Thyroid gland (tissue), 4 donors: ENCODE data around the gene ESRP2. TPM values are rescaled to one million over a fixed set of nuclear protein-coding genes. Genes with fewer than 3 reads are reported as not detected.

Source experiments
- DNase-seq, 2 donors: peaks; one replicate each; pipeline ENCODE4 v3.0.0-alpha.2; 2019
- H3K27ac ChIP-seq, 3 donors: fragments of 200-600 bp; sonication (generic); 1 replicate in 2 of 3; 2 replicates in 1 of 3; pipeline ENCODE4 v1.5.1; 2016 to 2019; ENCODE audit warnings: mild to moderate bottlenecking in 1 of 3, moderate library complexity in 1 of 3
- H3K27me3 ChIP-seq: fragments of 200-600 bp; sonication (generic); one replicate; pipeline ENCODE4 v1.5.1; 2019
- H3K36me3 ChIP-seq, 2 donors: fragments of 200-600 bp; sonication (generic); one replicate each; pipeline ENCODE4 v1.5.1; 2016 to 2019
- H3K4me1 ChIP-seq, 2 donors: fragments of 200-600 bp; sonication (generic); one replicate each; pipeline ENCODE4 v1.5.1; 2017 to 2019
- H3K4me3 ChIP-seq, 3 donors: fragments of 200-600 bp; sonication (generic); replicated peaks in 1 of 3; 1 replicate in 2 of 3; 2 replicates in 1 of 3; pipeline ENCODE4 v1.5.1; 2016; ENCODE audit warnings: mild to moderate bottlenecking in 1 of 3
- H3K9me3 ChIP-seq: fragments of 200-600 bp; sonication (generic); one replicate; pipeline ENCODE4 v1.5.1; 2017
- POLR2A ChIP-seq, 2 donors: fragments of 450-650 bp; IDR thresholded peaks; one replicate each; pipeline ENCODE4 v1.6.1; 2017; ENCODE audit warnings: antibody characterized with exemption in 2 of 2, mild to moderate bottlenecking in 2 of 2, moderate library complexity in 1 of 2
- WGBS, 2 donors: methylation state at CpG; one replicate each; pipeline ENCODE4 v1.1.5; 2017; 5-methylcytosine and 5-hydroxymethylcytosine counted together
- intact Hi-C: fragments of 100-400 bp; cut with DNase I; formaldehyde crosslinking; loops from one replicate; pipeline ENCODE4 v1.15.1; 2023
- total RNA-seq, 4 donors: library from RNA; depleted of rRNA; stranded (reverse); fragments of >200 nt; gene quantifications; one replicate each; pipeline ENCODE4 v1.2.3, GENCODE V29; 2016
- TF ChIP-seq, protein P1 (sequence below), 6 experiments: fragments of 200-600 bp in 3 of 6; fragments of 450-650 bp in 3 of 6; sonication (generic) in 3 of 6; IDR thresholded peaks; one replicate each; pipeline ENCODE4 v1.5.1; 2016 to 2019; ENCODE audit warnings: antibody characterized with exemption in 6 of 6, mild to moderate bottlenecking in 2 of 6, inconsistent platforms in 1 of 6, moderate library complexity in 1 of 6

ESRP2 gene
- total RNA-seq, 4 donors from 2014 or later: 42.9 to 86.9 (median 50.5) TPM

DNA sequence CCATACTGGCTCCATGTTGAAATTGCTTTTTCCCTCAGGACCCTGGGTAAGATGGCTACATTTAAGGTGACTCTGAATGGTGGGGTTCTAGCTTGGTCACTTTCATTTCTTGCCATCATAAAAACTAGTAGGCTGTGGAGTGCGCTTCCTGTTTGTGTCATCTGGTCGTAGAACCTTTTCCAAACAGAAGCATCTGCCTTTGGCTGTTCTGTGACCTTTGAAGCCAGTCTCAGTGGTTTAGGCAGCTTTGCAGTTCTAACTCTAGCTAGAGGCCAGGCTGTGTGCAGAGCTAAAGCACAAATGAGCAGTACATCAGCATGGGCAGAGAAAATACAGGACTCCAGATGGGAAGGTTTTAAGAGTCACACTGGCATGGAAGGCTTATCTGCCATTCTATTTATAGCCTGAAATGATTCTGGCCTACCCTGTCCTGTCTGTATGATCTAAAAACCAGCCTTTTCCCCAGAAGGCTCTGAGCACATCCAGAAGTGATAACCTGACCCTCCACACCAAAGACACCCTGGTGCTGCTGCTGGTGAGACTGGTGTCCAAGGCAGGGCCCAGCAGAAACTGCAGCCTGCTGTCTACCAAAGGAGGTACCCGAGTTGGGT is 8.6 kb downstream of the ESRP2 start:
- DNase-seq: no peak
- H3K27me3 ChIP-seq: no peaks in the 10 kb centered on the region
- peaks cover 26 to 31% of the 10 kb centered on the region in 2 donors for H3K36me3 ChIP-seq
- H3K4me3 ChIP-seq: no peak overlapping the region
- intact Hi-C loops: no loop called here
- H3K9me3 ChIP-seq: no peaks in the 10 kb centered on the region
- TF ChIP-seq, protein P1, sequence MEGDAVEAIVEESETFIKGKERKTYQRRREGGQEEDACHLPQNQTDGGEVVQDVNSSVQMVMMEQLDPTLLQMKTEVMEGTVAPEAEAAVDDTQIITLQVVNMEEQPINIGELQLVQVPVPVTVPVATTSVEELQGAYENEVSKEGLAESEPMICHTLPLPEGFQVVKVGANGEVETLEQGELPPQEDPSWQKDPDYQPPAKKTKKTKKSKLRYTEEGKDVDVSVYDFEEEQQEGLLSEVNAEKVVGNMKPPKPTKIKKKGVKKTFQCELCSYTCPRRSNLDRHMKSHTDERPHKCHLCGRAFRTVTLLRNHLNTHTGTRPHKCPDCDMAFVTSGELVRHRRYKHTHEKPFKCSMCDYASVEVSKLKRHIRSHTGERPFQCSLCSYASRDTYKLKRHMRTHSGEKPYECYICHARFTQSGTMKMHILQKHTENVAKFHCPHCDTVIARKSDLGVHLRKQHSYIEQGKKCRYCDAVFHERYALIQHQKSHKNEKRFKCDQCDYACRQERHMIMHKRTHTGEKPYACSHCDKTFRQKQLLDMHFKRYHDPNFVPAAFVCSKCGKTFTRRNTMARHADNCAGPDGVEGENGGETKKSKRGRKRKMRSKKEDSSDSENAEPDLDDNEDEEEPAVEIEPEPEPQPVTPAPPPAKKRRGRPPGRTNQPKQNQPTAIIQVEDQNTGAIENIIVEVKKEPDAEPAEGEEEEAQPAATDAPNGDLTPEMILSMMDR (IDR thresholded peaks at IDR 0.05): no peak
- TF ChIP-seq POLR2A (IDR thresholded peaks at IDR 0.05): no peak
- peak overlapping the region; percentile 13 to 34 (median 28) for H3K27ac ChIP-seq
- H3K4me1 ChIP-seq: peaks cover 9 to 14% of the 10 kb centered on the region in 2 donors
- 64 to 71% methylated on average over 3 of the region's 3 CpGs for WGBS, 2 donors

DNA sequence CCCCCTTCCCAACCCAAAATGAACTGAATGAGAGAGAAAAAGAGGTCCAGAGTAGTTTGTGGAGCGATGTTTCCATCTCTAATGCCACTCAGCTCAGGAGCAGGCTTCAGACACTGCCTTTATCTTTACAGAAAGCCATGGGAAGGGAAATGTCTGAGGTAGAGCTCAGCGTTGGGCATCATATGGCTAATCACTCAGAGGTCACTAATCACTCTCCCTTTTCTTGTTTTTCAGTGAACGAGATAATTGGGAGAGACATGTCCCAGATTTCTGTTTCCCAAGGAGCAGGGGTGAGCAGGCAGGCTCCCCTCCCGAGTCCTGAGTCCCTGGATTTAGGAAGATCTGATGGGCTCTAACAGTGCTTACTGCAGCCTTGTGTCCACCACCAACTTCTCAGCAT is 9.8 kb downstream of the ESRP2 start:
- TF ChIP-seq, protein P1 (IDR thresholded peaks at IDR 0.05): no peak
- no peak for TF ChIP-seq POLR2A (IDR thresholded peaks at IDR 0.05)
- DNase-seq: no peak
- Histone ChIP-seq H3K36me3 (peaks cover 14 to 21% of the 10 kb centered on the region in 2 donors), H3K27me3 (no peaks in the 10 kb centered on the region), H3K4me3 (no peak overlapping the region), H3K27ac (peak overlapping the region in 1 of 3 donors; percentile 26), H3K4me1 (peaks cover 9 to 14% of the 10 kb centered on the region in 2 donors), H3K9me3 (no peaks in the 10 kb centered on the region)
- intact Hi-C loops: no loop called here
- WGBS, 2 donors: 86 to 91% methylated on average over 4 of the region's 4 CpGs

GRCh38 chr16:68223072-68223471 is 12.9 kb downstream of the ESRP2 start:
- intact Hi-C loops: no loop called here
- no peak overlapping the region for H3K4me3 ChIP-seq
- H3K27me3 ChIP-seq: no peaks in the 10 kb centered on the region
- 69 to 77% methylated on average over 1 of the region's 1 CpG for WGBS, 2 donors
- no peak for DNase-seq
- H3K27ac ChIP-seq: no peak overlapping the region
- H3K4me1 ChIP-seq: peaks cover 9 to 10% of the 10 kb centered on the region in 2 donors
- H3K9me3 ChIP-seq: no peaks in the 10 kb centered on the region
- H3K36me3 ChIP-seq: peaks cover 0 to 5% of the 10 kb centered on the region in 2 donors
- TF ChIP-seq POLR2A (IDR thresholded peaks at IDR 0.05): no peak
- TF ChIP-seq, protein P1 (IDR thresholded peaks at IDR 0.05): no peak

DNA sequence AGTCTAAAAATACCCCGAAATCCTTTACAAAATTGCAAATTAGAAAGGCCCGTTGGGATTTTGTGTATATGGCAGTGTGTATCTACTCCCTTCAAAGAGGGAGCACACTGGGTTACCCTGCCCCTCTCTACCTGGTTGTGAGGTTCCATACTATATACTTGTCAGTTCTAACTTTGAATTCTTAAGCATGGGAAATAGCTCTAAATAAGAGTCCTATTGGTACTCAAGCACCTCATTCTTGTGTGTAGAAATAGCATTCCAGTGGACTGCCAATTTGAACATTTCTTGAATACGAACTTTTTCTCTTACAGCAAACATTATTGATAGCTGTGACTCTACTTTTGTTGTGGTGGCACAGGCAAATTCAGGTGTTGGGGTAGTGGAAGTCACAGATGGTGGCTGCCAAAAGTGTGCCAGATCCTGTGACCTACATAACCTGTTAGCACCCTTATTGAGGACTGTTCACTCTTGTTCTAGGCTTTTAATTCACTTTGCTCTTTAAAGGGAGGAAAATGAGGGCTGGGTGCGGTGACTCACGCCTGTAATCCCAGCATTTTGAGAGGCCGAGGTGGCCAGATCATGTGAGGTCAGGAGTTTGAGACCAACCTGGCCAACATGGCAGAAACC is 16.1 kb downstream of the ESRP2 start:
- Histone ChIP-seq H3K27me3 (no peaks in the 10 kb centered on the region), H3K9me3 (no peaks in the 10 kb centered on the region), H3K27ac (no peak overlapping the region), H3K36me3 (no peaks in the 10 kb centered on the region), H3K4me3 (no peak overlapping the region), H3K4me1 (peaks cover 0 to 3% of the 10 kb centered on the region in 2 donors)
- DNase-seq: no peak
- no peak for TF ChIP-seq POLR2A (IDR thresholded peaks at IDR 0.05)
- TF ChIP-seq, protein P1 (IDR thresholded peaks at IDR 0.05): no peak
- intact Hi-C loops: no loop called here
- WGBS, 2 donors: 88 to 90% methylated on average over 6 of the region's 6 CpGs

DNA sequence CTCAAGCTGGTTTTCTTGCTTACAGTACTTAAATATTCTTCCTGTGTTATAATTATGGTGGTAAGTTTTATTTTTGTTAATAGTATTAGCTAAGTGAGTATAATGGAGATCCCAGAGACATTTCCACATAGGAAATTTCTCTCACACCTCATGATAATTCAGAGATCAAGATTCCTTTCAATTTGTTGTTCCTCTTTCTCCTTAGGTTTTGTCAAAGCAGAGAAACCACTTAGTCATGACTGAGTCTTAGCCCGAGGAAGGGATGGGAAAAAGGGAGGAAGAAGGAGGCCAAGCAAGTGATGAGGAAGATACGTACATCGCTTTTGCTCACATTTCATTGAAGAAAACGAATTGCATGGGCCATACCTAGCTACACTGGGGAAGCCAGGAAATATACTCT is 18.4 kb downstream of the ESRP2 start:
- TF ChIP-seq, protein P1 (IDR thresholded peaks at IDR 0.05): no peak
- no peak for TF ChIP-seq POLR2A (IDR thresholded peaks at IDR 0.05)
- DNase-seq: no peak
- peaks cover 0 to 3% of the 10 kb centered on the region in 2 donors for H3K4me1 ChIP-seq
- H3K27me3 ChIP-seq: no peaks in the 10 kb centered on the region
- no peak overlapping the region for H3K27ac ChIP-seq
- no peaks in the 10 kb centered on the region for H3K9me3 ChIP-seq
- intact Hi-C loops: no loop called here
- no peaks in the 10 kb centered on the region for H3K36me3 ChIP-seq
- WGBS, 2 donors: 90 to 94% methylated on average over 4 of the region's 4 CpGs
- no peak overlapping the region for H3K4me3 ChIP-seq
